Adrenal gland (tissue), 5 donors: ENCODE measurements around the gene TMEM114.

ENCODE experiments used
- POLR2A ChIP-seq, 2 donors: fragments of 450-650 bp; IDR thresholded peaks; one replicate each; pipeline ENCODE4 v1.6.1; 2017; ENCODE audit warnings: antibody characterized with exemption in 2 of 2, mild to moderate bottlenecking in 2 of 2, moderate library complexity in 1 of 2
- TF ChIP-seq, protein P1 (sequence below), 6 experiments: fragments of 450-650 bp in 4 of 6; fragments of 200-600 bp in 2 of 6; sonication (generic) in 1 of 6; IDR thresholded peaks; 1 replicate in 5 of 6; 2 replicates in 1 of 6; pipeline versions ENCODE4 v1.5.1 to v1.8.0; 2016 to 2021; ENCODE audit warnings: antibody characterized with exemption in 6 of 6, mild to moderate bottlenecking in 2 of 6, moderate library complexity in 1 of 6
- donor health status: DM: no; HTN: no; CAD: no.

DNA sequence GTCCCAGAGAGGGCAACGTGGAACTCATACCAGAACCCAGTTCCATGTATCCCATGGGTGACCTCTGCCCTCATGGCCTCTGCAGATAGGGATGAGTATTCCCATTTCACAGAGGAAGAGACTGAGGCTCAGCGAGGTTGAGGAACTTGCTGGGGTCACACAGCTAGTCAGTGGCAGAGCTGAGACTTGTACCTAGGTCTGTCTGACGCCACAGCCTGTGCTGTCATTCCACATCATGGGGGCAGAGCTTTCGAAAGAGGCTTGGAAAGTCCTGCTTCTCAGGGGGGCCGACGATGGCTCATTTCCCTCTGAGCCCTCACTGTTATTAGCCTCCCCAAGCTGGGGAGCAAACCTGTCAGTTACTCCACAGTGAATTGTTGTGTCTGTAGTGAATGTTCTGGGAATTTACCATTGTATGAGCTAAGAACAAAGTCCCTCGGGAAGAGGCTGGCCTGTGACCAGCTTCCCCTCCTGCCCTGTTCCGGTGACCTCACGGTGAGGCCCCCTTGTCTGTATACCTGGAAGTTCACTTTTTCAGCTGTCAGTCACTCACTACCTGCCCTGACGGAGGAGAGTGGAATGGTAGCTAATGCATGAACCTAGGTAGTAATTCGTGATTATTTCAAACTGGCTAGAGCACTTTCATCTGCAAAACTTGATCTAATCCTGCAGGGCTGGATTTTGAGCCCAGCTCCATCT, 40.1 kb upstream of the TMEM114 start:
- TF ChIP-seq, protein P1, sequence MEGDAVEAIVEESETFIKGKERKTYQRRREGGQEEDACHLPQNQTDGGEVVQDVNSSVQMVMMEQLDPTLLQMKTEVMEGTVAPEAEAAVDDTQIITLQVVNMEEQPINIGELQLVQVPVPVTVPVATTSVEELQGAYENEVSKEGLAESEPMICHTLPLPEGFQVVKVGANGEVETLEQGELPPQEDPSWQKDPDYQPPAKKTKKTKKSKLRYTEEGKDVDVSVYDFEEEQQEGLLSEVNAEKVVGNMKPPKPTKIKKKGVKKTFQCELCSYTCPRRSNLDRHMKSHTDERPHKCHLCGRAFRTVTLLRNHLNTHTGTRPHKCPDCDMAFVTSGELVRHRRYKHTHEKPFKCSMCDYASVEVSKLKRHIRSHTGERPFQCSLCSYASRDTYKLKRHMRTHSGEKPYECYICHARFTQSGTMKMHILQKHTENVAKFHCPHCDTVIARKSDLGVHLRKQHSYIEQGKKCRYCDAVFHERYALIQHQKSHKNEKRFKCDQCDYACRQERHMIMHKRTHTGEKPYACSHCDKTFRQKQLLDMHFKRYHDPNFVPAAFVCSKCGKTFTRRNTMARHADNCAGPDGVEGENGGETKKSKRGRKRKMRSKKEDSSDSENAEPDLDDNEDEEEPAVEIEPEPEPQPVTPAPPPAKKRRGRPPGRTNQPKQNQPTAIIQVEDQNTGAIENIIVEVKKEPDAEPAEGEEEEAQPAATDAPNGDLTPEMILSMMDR (IDR thresholded peaks at IDR 0.05), result no peak
- TF ChIP-seq POLR2A (IDR thresholded peaks at IDR 0.05), result no peak
